HG03064 (cell line): ENCODE measurements around the gene MAPK1.
"Not testable (repeated sequence)": the region's sequence is repeated elsewhere in the genome, so short reads cannot be mapped to it uniquely, and the experiment has no call there.

Source experiments
- ATAC-seq: cut with Tn5 transposase; IDR thresholded peaks from one replicate; pipeline ENCODE4 v1.9.1; 2021; ENCODE audit warnings: low read depth; ENCODE audit not compliant: unreplicated experiment

The MAPK1 gene

GRCh38 chr22:21796231-21796630 is 71.2 kb downstream of the MAPK1 start:
- ATAC-seq: no peak

GRCh38 chr22:21793716-21794115 is 73.7 kb downstream of the MAPK1 start:
- not testable (repeated sequence) for ATAC-seq

GRCh38 chr22:21791635-21792625 is 75.5 kb downstream of the MAPK1 start:
- ATAC-seq: no peak

- not testable (repeated sequence) for ATAC-seq
Measured at GRCh38 chr22:21790849-21791610, 76.4 kb downstream of the MAPK1 start.

- ATAC-seq: no peak
Measured at GRCh38 chr22:21790359-21790758, 77.1 kb downstream of the MAPK1 start.

GRCh38 chr22:21787565-21787964 is 79.9 kb downstream of the MAPK1 start:
- ATAC-seq: not testable (repeated sequence)

GRCh38 chr22:21780259-21780658 is 87.2 kb downstream of the MAPK1 start:
- no peak for ATAC-seq

- ATAC-seq: no peak
Measured at GRCh38 chr22:21779444-21779843, 88.0 kb downstream of the MAPK1 start.

GRCh38 chr22:21778705-21779363 is 88.6 kb downstream of the MAPK1 start:
- no peak for ATAC-seq

- no peak for ATAC-seq
Measured at GRCh38 chr22:21771631-21771976, 95.8 kb downstream of the MAPK1 start.

GRCh38 chr22:21768435-21768834 is 99.0 kb downstream of the MAPK1 start:
- no peak for ATAC-seq

GRCh38 chr22:21766691-21767462 is 100.6 kb downstream of the MAPK1 start:
- peak; percentile 51 for ATAC-seq

- no peak for ATAC-seq
Measured at GRCh38 chr22:21765909-21766529, 101.4 kb downstream of the MAPK1 start.

- no peak for ATAC-seq
Measured at GRCh38 chr22:21764038-21764804, 103.2 kb downstream of the MAPK1 start.

- ATAC-seq: no peak
Measured at GRCh38 chr22:21762712-21763581, 104.5 kb downstream of the MAPK1 start.

GRCh38 chr22:21761994-21762680 is 105.3 kb downstream of the MAPK1 start:
- no peak for ATAC-seq

GRCh38 chr22:21761086-21761485 is 106.4 kb downstream of the MAPK1 start:
- ATAC-seq: no peak

- ATAC-seq: no peak
Measured at GRCh38 chr22:21760640-21761039, 106.8 kb downstream of the MAPK1 start.
